Liver (tissue), 9 donors: ENCODE data around the gene FKRP. TPM values are rescaled to one million over a fixed set of nuclear protein-coding genes. Genes with fewer than 3 reads are reported as not detected.

Experiments
- DNase-seq: peaks from one replicate; pipeline ENCODE4 v3.0.0-alpha.2; 2017; ENCODE audit warnings: low spot score
- H3K27ac ChIP-seq, 2 donors: one replicate each; pipeline ENCODE4 v1.7.0; 2013; ENCODE audit warnings: inconsistent platforms in 2 of 2, low read length in 2 of 2, control low read depth in 1 of 2, low read depth in 1 of 2, mild to moderate bottlenecking in 1 of 2
- H3K27me3 ChIP-seq, 4 donors: one replicate each; pipeline versions ENCODE4 v1.6.1 to v1.7.0; 2013; ENCODE audit warnings: low read length in 3 of 4, inconsistent platforms in 1 of 4, mild to moderate bottlenecking in 1 of 4, moderate library complexity in 1 of 4; ENCODE audit not compliant: control insufficient read depth in 4 of 4, insufficient read depth in 4 of 4
- H3K36me3 ChIP-seq, 4 donors: one replicate each; pipeline versions ENCODE4 v1.6.1 to v1.7.0; 2013; ENCODE audit warnings: low read length in 3 of 4, mild to moderate bottlenecking in 3 of 4, low read depth in 1 of 4, moderate library complexity in 1 of 4; ENCODE audit not compliant: control insufficient read depth in 4 of 4, insufficient read depth in 3 of 4
- H3K4me1 ChIP-seq, 4 donors: one replicate each; pipeline versions ENCODE4 v1.6.1 to v1.7.0; 2013; ENCODE audit warnings: low read length in 3 of 4, mild to moderate bottlenecking in 3 of 4, moderate library complexity in 1 of 4; ENCODE audit not compliant: control insufficient read depth in 4 of 4, insufficient read depth in 4 of 4
- H3K4me3 ChIP-seq, 3 donors: one replicate each; pipeline versions ENCODE4 v1.6.1 to v1.7.0; 2013; ENCODE audit warnings: low read length in 3 of 3, control low read depth in 1 of 3, low read depth in 1 of 3, mild to moderate bottlenecking in 1 of 3
- H3K9ac ChIP-seq, 2 donors: one replicate each; pipeline ENCODE4 v1.7.0; 2013; ENCODE audit warnings: low read length in 2 of 2, mild to moderate bottlenecking in 2 of 2, moderate library complexity in 2 of 2, control low read depth in 1 of 2, low read depth in 1 of 2
- H3K9me3 ChIP-seq, 4 donors: one replicate each; pipeline versions ENCODE4 v1.6.1 to v1.7.0; 2013; ENCODE audit warnings: low read length in 3 of 4; ENCODE audit not compliant: control insufficient read depth in 4 of 4
- EGR1 ChIP-seq, 2 donors: IDR thresholded peaks; 2 replicates each; pipeline ENCODE4 v1.6.1; 2016 to 2018; ENCODE audit warnings: antibody characterized with exemption in 2 of 2, low read depth in 2 of 2
- FOXA1 ChIP-seq: IDR thresholded peaks from 2 replicates; pipeline ENCODE4 v1.6.1; 2016; ENCODE audit warnings: antibody characterized with exemption
- GABPA ChIP-seq, 2 donors: IDR thresholded peaks in 1 of 2; conservative IDR thresholded peaks in 1 of 2; 2 replicates each; pipeline ENCODE4 v1.6.1; 2016; ENCODE audit warnings: antibody characterized with exemption in 2 of 2, mild to moderate bottlenecking in 1 of 2, moderate library complexity in 1 of 2
- HNF4A ChIP-seq, 2 donors: conservative IDR thresholded peaks; 2 replicates each; pipeline ENCODE4 v1.6.1; 2016; ENCODE audit warnings: antibody characterized with exemption in 2 of 2, mild to moderate bottlenecking in 2 of 2
- HNF4G ChIP-seq: IDR thresholded peaks from 2 replicates; pipeline ENCODE4 v1.6.1; 2016; ENCODE audit warnings: antibody characterized with exemption
- JUND ChIP-seq, 2 donors: IDR thresholded peaks; 2 replicates each; pipeline ENCODE4 v1.6.1; 2016; ENCODE audit warnings: antibody characterized with exemption in 2 of 2
- NR2F2 ChIP-seq: IDR thresholded peaks from 2 replicates; pipeline ENCODE4 v1.6.1; 2016; ENCODE audit warnings: antibody characterized with exemption
- RXRA ChIP-seq, 2 donors: IDR thresholded peaks; 2 replicates each; pipeline ENCODE4 v1.6.1; 2017 to 2018; ENCODE audit warnings: antibody characterized with exemption in 2 of 2, mild to moderate bottlenecking in 1 of 2
- SP1 ChIP-seq: IDR thresholded peaks from 2 replicates; pipeline ENCODE4 v1.6.1; 2018; ENCODE audit warnings: antibody characterized with exemption, mild to moderate bottlenecking
- WGBS: extraction: QIAGEN DNeasy Blood & Tissue Kit; methylation state at CpG from one replicate; pipeline ENCODE4 v1.1.7; 2013; 5-methylcytosine and 5-hydroxymethylcytosine counted together
- polyA plus RNA-seq, 2 donors: library from polyadenylated mRNA; stranded (reverse) in 1 of 2; unstranded in 1 of 2; fragments of 200-250 nt in 1 of 2; fragments of >200 nt in 1 of 2; fragmentation: Nextera tagmentation in 1 of 2; extraction: Ambion mirVana in 1 of 2; gene quantifications; one replicate each; pipeline versions ENCODE4 v1.2.1 to v1.2.3, GENCODE V29; 2013 to 2015
- total RNA-seq, 2 donors: library from RNA; depleted of rRNA; stranded (reverse); fragments of >200 nt; gene quantifications; one replicate each; pipeline ENCODE4 v1.2.3, GENCODE V29; 2014
- TF ChIP-seq, protein P1 (sequence below): IDR thresholded peaks from 2 replicates; pipeline ENCODE4 v1.6.1; 2016; ENCODE audit warnings: antibody characterized with exemption
- TF ChIP-seq, protein P2 (sequence below): IDR thresholded peaks from 2 replicates; pipeline ENCODE4 v1.6.1; 2016; ENCODE audit warnings: antibody characterized with exemption, mild to moderate bottlenecking
- TF ChIP-seq, protein P3 (sequence below): IDR thresholded peaks from 2 replicates; pipeline ENCODE4 v1.6.1; 2016; ENCODE audit warnings: antibody characterized with exemption
- donor health status: healthy.
- donor health status: healthy.
- donor health status: healthy.
- donor health status: healthy.
- donor health status: healthy.

FKRP gene
- total and polyA plus RNA-seq, 4 donors = 2.5 to 11.1 (median 8.1) TPM

DNA sequence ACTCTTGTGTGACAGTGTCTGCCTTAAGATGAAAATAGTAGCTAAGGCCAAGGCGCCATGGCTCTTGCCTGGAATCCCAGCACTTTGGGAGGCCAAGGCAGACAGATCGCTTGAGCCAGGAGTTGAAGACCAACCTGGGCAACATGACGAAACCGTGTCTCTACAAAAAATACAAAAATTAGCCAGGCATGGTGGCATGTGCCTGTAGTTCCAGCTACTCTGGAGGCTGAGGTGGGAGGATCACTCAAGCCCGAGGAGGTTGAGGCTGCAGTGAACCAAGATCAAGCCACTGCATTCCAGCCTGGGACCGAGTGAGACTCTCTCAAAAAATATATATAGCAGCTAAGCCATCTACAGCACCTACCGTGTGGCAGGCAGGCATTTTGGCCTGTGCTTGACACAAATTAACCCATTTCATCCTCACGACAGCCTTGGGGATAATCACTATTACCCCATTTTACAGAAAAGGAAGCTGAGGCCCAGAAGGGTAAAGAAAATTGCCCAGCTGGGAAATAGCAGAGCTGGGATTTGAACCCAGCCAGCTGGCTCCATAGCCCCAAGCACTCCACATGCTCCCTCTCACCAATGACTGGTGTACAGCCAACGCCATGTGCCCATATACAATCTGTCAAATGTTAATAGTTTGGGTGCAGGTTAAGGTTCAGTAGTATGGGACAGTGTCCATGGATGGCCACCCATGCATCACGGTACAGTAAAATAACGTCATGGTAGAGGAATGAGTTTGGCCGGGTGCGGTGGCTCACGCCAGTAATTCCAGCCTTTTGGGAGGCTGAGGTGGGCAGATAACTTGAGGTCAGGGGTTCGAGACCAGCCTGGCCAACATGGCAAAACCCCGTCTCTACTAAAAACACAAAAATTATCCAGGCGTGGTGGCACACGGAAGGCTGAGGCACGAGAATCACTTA is 39.5 kb downstream of the FKRP start:
- 82% methylated on average over 19 of the region's 19 CpGs for WGBS
- H3K27ac ChIP-seq = peak overlapping the region; percentile 63 to 76
- H3K9me3 ChIP-seq = no peaks in the 10 kb centered on the region
- TF ChIP-seq EGR1 (IDR thresholded peaks at IDR 0.05; ENCODE audit: low read depth in 2 of 2) = no peak
- TF ChIP-seq HNF4A (conservative IDR thresholded peaks at IDR 0.05) = no peak
- TF ChIP-seq RXRA (IDR thresholded peaks at IDR 0.05) = no peak
- no peak for DNase-seq
- H3K4me1 ChIP-seq = peaks cover 7 to 28% (median 15%) of the 10 kb centered on the region in 4 donors
- no peaks in the 10 kb centered on the region for H3K36me3 ChIP-seq
- H3K27me3 ChIP-seq = peaks cover 0 to 2% (median 0%) of the 10 kb centered on the region in 4 donors
- H3K9ac ChIP-seq = no peak overlapping the region
- H3K4me3 ChIP-seq = no peak overlapping the region

DNA sequence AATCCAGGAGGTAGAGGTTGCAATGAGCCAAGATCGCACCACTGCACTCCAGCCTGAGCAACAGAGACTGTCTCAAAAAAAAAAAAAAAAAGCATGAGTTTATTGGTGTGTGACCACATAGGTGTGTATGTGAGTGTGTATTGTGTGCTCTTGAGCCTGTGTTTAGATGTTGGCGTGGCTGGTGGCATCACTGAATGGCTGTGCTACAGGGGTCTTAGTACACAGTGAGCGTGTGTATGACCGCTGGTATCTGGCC is 40.1 kb downstream of the FKRP start:
- Histone ChIP-seq H3K27ac (peak overlapping the region; percentile 63 to 76), H3K36me3 (no peaks in the 10 kb centered on the region), H3K9me3 (no peaks in the 10 kb centered on the region), H3K4me1 (peaks cover 7 to 28% (median 15%) of the 10 kb centered on the region in 4 donors), H3K27me3 (peaks cover 0 to 2% (median 0%) of the 10 kb centered on the region in 4 donors), H3K4me3 (peak overlapping the region in 2 of 3 donors; percentile 10 to 59), H3K9ac (no peak overlapping the region)
- WGBS = 81% methylated on average over 4 of the region's 4 CpGs
- DNase-seq = no peak
- TF ChIP-seq FOXA1 (no peak), SP1 (no peak), GABPA (IDR thresholded peaks at IDR 0.05 in 1 of 2, conservative IDR thresholded peaks at IDR 0.05 in 1 of 2) (no peak), NR2F2 (no peak)

DNA sequence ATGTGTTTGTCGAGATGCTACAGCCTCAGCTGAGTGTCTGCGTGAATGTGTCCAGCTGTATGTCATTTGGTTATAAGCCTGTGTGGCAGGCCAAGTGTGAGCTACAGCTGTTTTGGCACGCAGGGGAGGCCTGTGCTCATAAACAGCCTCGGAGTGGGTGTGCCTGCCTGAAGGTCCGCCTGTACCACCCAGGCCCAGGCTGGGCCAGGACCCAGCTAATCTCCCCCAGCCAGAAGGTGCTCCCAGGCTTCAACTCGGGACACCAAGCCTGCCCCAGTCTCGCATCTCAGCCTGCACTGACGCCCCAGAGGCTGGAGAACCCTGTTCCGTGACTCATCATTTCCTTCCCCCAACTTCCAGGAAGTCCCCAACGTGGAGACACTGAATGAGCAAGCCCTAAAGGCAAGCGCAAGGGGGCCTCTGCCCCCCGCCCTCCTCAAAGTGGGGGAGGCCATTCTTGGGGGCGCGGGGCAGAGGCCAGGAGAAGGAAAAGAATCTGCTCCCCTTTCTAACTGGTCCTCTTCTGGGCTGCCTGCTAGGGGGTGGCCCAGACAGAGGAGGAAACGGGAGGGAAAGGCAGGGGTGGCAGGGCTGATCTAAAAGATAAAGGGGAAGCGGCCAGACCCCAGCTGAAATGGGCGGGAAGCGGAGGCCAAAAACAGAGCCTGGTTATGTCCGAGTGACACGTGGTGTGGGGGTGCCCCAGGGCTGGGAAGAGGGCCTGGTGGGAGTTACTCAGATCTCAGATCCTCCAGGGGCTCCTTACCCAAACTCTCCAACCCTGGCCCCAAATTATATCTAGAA is 40.6 kb downstream of the FKRP start:
- 45% methylated on average over 20 of the region's 20 CpGs for WGBS

More for the DNA sequence above, 40.6 kb downstream of the FKRP start:
- Histone ChIP-seq H3K9ac (peak overlapping the region; percentile 45 to 62), H3K27ac (peak overlapping the region; percentile 63 to 76), H3K4me3 (peak overlapping the region; percentile 59 to 65 (median 64)), H3K36me3 (no peaks in the 10 kb centered on the region), H3K9me3 (no peaks in the 10 kb centered on the region), H3K4me1 (peaks cover 7 to 28% (median 15%) of the 10 kb centered on the region in 4 donors), H3K27me3 (peaks cover 0 to 2% (median 0%) of the 10 kb centered on the region in 4 donors)
- TF ChIP-seq EGR1 (IDR thresholded peaks at IDR 0.05; ENCODE audit: low read depth in 2 of 2) (peak in 1 of 2 donors; percentile 9), HNF4G (no peak), JUND (IDR thresholded peaks at IDR 0.05) (peak; percentile 86 to 89), RXRA (IDR thresholded peaks at IDR 0.05) (peak in 1 of 2 donors; percentile 50), NR2F2 (peak; percentile 56), HNF4A (conservative IDR thresholded peaks at IDR 0.05) (no peak)
- TF ChIP-seq, protein P1, sequence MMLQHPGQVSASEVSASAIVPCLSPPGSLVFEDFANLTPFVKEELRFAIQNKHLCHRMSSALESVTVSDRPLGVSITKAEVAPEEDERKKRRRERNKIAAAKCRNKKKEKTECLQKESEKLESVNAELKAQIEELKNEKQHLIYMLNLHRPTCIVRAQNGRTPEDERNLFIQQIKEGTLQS = no peak
- TF ChIP-seq, protein P2, sequence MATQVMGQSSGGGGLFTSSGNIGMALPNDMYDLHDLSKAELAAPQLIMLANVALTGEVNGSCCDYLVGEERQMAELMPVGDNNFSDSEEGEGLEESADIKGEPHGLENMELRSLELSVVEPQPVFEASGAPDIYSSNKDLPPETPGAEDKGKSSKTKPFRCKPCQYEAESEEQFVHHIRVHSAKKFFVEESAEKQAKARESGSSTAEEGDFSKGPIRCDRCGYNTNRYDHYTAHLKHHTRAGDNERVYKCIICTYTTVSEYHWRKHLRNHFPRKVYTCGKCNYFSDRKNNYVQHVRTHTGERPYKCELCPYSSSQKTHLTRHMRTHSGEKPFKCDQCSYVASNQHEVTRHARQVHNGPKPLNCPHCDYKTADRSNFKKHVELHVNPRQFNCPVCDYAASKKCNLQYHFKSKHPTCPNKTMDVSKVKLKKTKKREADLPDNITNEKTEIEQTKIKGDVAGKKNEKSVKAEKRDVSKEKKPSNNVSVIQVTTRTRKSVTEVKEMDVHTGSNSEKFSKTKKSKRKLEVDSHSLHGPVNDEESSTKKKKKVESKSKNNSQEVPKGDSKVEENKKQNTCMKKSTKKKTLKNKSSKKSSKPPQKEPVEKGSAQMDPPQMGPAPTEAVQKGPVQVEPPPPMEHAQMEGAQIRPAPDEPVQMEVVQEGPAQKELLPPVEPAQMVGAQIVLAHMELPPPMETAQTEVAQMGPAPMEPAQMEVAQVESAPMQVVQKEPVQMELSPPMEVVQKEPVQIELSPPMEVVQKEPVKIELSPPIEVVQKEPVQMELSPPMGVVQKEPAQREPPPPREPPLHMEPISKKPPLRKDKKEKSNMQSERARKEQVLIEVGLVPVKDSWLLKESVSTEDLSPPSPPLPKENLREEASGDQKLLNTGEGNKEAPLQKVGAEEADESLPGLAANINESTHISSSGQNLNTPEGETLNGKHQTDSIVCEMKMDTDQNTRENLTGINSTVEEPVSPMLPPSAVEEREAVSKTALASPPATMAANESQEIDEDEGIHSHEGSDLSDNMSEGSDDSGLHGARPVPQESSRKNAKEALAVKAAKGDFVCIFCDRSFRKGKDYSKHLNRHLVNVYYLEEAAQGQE = no peak
- TF ChIP-seq, protein P3, sequence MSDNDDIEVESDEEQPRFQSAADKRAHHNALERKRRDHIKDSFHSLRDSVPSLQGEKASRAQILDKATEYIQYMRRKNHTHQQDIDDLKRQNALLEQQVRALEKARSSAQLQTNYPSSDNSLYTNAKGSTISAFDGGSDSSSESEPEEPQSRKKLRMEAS = peak; percentile 44
- peak; percentile 85 for DNase-seq
